ENCODE measurements around the gene LRRC18. TPM values are rescaled to one million over a fixed set of nuclear protein-coding genes. Genes with fewer than 3 reads are reported as not detected.

The LRRC18 gene
- total and polyA plus RNA-seq, 2 of the 13 experiments (the other 11 are each of a cell fraction or from before 2014, with no cell fraction given), result not detected

GRCh38 chr10:48929413-48929990, 10.1 kb downstream of the LRRC18 start:
- ATAC-seq (no peak), DNase-seq (ENCODE audit: low spot score) (no peak), FAIRE-seq (no peak)
- no peak overlapping the region for H3K9ac ChIP-seq (ENCODE audit: insufficient read depth, low read depth, low read length)
- in situ Hi-C loops (cut with HindIII; ENCODE audit: extremely low pct_ligation_motif_present, low pct_unique_long_range_greater_than_20kb), result no loop called here
- H4K20me1 ChIP-seq (ENCODE audit: insufficient read depth, low read length), result no peaks in the 10 kb centered on the region
- no TSS peak for BruUV-seq (replicated peaks)
- no peaks in the 10 kb centered on the region for H3K36me3 ChIP-seq (replicated peaks in 1 of 2; ENCODE audit: control insufficient read depth in 1 of 2, insufficient read depth in 2 of 2, low read length in 2 of 2)
- H2AFZ ChIP-seq (ENCODE audit: low read length), result no peak overlapping the region
- H3K9me3 ChIP-seq (ENCODE audit: low read length), result no peaks in the 10 kb centered on the region
- WGBS (ENCODE audit: low lambda C conversion rate), result 1% methylated on average over 5 of the region's 5 CpGs
- no peaks in the 10 kb centered on the region for H3K4me1 ChIP-seq (ENCODE audit: insufficient read depth, low read length)
- no peak overlapping the region for H3K4me2 ChIP-seq (ENCODE audit: low read depth, low read length)
- POLR2A ChIA-PET, result no interaction called here
- CTCF ChIA-PET (ENCODE audit: low intra/inter-chr PET ratio, low total read pairs), result no interaction called here
- intact Hi-C loops (cut with micrococcal nuclease; ENCODE audit: unreplicated experiment), result no loop called here
- H3K4me3 ChIP-seq (replicated peaks in 1 of 3; ENCODE audit: insufficient read depth in 1 of 3, low read depth in 2 of 3, low read length in 3 of 3), result no peak overlapping the region
- H3K79me2 ChIP-seq (ENCODE audit: insufficient read depth, low read length), result no peaks in the 10 kb centered on the region
- no peak for TF ChIP-seq SATB2 (CRISPR knock-in tag; IDR thresholded peaks at IDR 0.05)
- TF ChIP-seq ZBTB20 (CRISPR knock-in tag; IDR thresholded peaks at IDR 0.05; ENCODE audit: borderline replicate concordance, low read depth), result no peak
- TF ChIP-seq ZNF441 (CRISPR knock-in tag; IDR thresholded peaks at IDR 0.05; ENCODE audit: borderline replicate concordance), result no peak
- no peak for TF ChIP-seq RFXANK (CRISPR knock-in tag; IDR thresholded peaks at IDR 0.05)
- no peak for TF ChIP-seq GABPB1 (CRISPR knock-in tag; IDR thresholded peaks at IDR 0.05)
- no peak overlapping the region for H3K27ac ChIP-seq (ENCODE audit: extremely low read length, insufficient read depth, low read length)
- peaks cover 0 to 6% of the 10 kb centered on the region in 2 experiments; a peak in 1 of 5 replicates for H3K27me3 ChIP-seq (ENCODE audit: control insufficient read depth in 1 of 2, insufficient read depth in 2 of 2, low read length in 2 of 2)

GRCh38 chr10:48926764-48927540, 12.7 kb downstream of the LRRC18 start:
- 32% methylated on average over 9 of the region's 13 CpGs for WGBS (ENCODE audit: low lambda C conversion rate)
- Histone ChIP-seq H3K4me2 (ENCODE audit: low read depth, low read length) (no peak overlapping the region), H3K9me3 (ENCODE audit: low read length) (no peaks in the 10 kb centered on the region), H3K36me3 (replicated peaks in 1 of 2; ENCODE audit: control insufficient read depth in 1 of 2, insufficient read depth in 2 of 2, low read length in 2 of 2) (no peaks in the 10 kb centered on the region), H3K4me1 (ENCODE audit: insufficient read depth, low read length) (no peaks in the 10 kb centered on the region), H3K9ac (ENCODE audit: insufficient read depth, low read depth, low read length) (no peak overlapping the region), H3K27me3 (ENCODE audit: control insufficient read depth in 1 of 2, insufficient read depth in 2 of 2, low read length in 2 of 2) (0 out of 5 replicates have a peak, but pooled peaks cover 0 to 3% of the 10 kb centered on the region in 2 experiments), H3K27ac (ENCODE audit: extremely low read length, insufficient read depth, low read length) (no peak overlapping the region), H3K4me3 (replicated peaks in 1 of 3; ENCODE audit: insufficient read depth in 1 of 3, low read depth in 2 of 3, low read length in 3 of 3) (no peak overlapping the region), H4K20me1 (ENCODE audit: insufficient read depth, low read length) (no peaks in the 10 kb centered on the region), H2AFZ (ENCODE audit: low read length) (no peak overlapping the region), H3K79me2 (ENCODE audit: insufficient read depth, low read length) (no peaks in the 10 kb centered on the region)
- ChIA-PET CTCF (ENCODE audit: low intra/inter-chr PET ratio, low total read pairs) (no interaction called here), POLR2A (no interaction called here)
- no TSS peak for BruUV-seq (replicated peaks)
- DNase-seq (ENCODE audit: low spot score), result no peak
- FAIRE-seq, result no peak
- no peak for ATAC-seq
- in situ Hi-C loops (cut with HindIII; ENCODE audit: extremely low pct_ligation_motif_present, low pct_unique_long_range_greater_than_20kb), result no loop called here
- intact Hi-C loops (cut with micrococcal nuclease; ENCODE audit: unreplicated experiment), result no loop called here
- TF ChIP-seq ZBTB8A (CRISPR knock-in tag; IDR thresholded peaks at IDR 0.05; ENCODE audit: borderline replicate concordance, low read depth) (no peak), PRDM4 (CRISPR knock-in tag; IDR thresholded peaks at IDR 0.05; ENCODE audit: borderline replicate concordance) (no peak), ZNF546 (CRISPR knock-in tag; conservative IDR thresholded peaks at IDR 0.05) (no peak), ZFP36 (IDR thresholded peaks at IDR 0.05; ENCODE audit: borderline replicate concordance, low read depth, low read length, partially characterized antibody) (no peak), DMAP1 (CRISPR knock-in tag; IDR thresholded peaks at IDR 0.05) (no peak), ZBTB21 (CRISPR knock-in tag; IDR thresholded peaks at IDR 0.05) (no peak), ZSCAN12 (CRISPR knock-in tag; IDR thresholded peaks at IDR 0.05) (no peak), ZNF615 (CRISPR knock-in tag; IDR thresholded peaks at IDR 0.05; ENCODE audit: borderline replicate concordance) (no peak), YY1 (IDR thresholded peaks at IDR 0.05; ENCODE audit: insufficient read depth, insufficient replicate concordance, low read depth, low read length) (no peak), SMARCC2 (IDR thresholded peaks at IDR 0.05) (no peak), KLF16 (CRISPR knock-in tag; IDR thresholded peaks at IDR 0.05) (no peak)
